Duodenal mucosa (tissue), 2 donors: ENCODE results near the gene TKFC.
"Not testable (repeated sequence)": the region's sequence is repeated elsewhere in the genome, so short reads cannot be mapped to it uniquely, and the experiment has no call there.

Source experiments
- H3K27ac ChIP-seq: one replicate; pipeline ENCODE4 v1.7.0; 2013; ENCODE audit warnings: low read depth, low read length
- H3K27me3 ChIP-seq, 2 donors: one replicate each; pipeline ENCODE4 v1.7.0; 2013; ENCODE audit warnings: low read length in 2 of 2, control low read depth in 1 of 2; ENCODE audit not compliant: insufficient read depth in 2 of 2, control insufficient read depth in 1 of 2
- H3K36me3 ChIP-seq, 2 donors: one replicate each; pipeline ENCODE4 v1.7.0; 2013; ENCODE audit warnings: low read length in 2 of 2, control low read depth in 1 of 2; ENCODE audit not compliant: insufficient read depth in 2 of 2, control insufficient read depth in 1 of 2
- H3K4me1 ChIP-seq, 2 donors: one replicate each; pipeline ENCODE4 v1.7.0; 2013; ENCODE audit warnings: low read length in 2 of 2, control low read depth in 1 of 2; ENCODE audit not compliant: insufficient read depth in 2 of 2, control insufficient read depth in 1 of 2
- H3K4me3 ChIP-seq, 2 donors: one replicate each; pipeline ENCODE4 v1.7.0; 2013; ENCODE audit warnings: low read length in 2 of 2, low read depth in 1 of 2
- H3K9ac ChIP-seq, 2 donors: one replicate each; pipeline ENCODE4 v1.7.0; 2013; ENCODE audit warnings: low read length in 2 of 2, low read depth in 1 of 2
- H3K9me3 ChIP-seq, 2 donors: one replicate each; pipeline ENCODE4 v1.7.0; 2013; ENCODE audit warnings: low read length in 2 of 2, control low read depth in 1 of 2; ENCODE audit not compliant: control insufficient read depth in 1 of 2

Gene TKFC

DNA sequence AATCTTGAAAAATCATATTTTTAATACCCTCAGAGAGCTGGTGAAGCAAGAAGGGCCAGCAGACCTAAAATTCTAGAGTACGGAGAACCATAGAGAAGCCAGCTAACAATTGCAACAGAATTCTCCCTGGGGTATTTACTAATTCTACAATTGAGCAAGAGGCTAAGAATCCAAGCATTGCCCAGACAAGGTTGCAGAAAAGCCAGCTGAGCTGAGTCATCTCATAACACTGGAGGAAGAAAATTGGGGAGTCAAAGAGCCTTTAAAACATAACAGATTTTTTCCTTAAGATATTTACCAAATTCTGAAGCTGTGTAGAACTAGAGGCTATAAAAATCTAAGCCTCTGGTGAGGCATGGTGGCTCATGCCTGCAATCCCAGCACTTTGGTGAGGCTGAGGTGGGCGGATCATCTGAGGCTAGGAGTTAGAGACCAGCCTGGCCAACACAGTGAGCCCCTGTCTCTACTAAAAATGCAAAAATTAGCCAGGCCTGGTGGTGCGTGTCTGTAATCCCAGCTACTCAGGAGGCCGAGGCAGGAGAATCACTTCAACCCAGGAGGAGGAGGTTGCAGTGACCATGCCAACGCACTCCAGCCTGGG lies 45.8 kb downstream of the TKFC start:
- no peak overlapping the region for H3K9ac ChIP-seq

DNA sequence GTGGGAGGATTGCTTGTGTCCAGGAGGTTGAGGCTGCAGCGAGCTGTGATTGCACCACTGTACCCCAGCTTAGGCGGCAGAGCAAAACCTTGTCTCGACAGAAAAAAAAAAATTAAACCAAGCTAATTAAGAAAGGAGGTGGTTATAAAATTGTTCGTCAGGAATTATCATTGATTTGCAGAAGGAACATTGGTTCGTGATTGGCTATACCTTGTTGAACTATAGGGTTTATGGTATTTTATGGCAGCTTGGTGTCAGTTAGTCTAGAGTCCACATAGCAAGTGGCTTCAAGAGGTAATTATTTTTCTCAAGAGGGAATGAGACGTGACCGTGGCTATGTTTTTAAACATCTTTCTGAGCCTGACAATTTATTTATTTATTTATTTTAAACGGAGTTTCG lies 47.9 kb downstream of the TKFC start:
- Histone ChIP-seq H3K27me3 (no peaks in the 10 kb centered on the region), H3K9ac (no peak overlapping the region), H3K9me3 (no peaks in the 10 kb centered on the region), H3K36me3 (no peaks in the 10 kb centered on the region), H3K27ac (no peak overlapping the region), H3K4me3 (no peak overlapping the region), H3K4me1 (peaks cover 14% of the 10 kb centered on the region in 2 donors)

More for the DNA sequence above, 45.8 kb downstream of the TKFC start:
- Histone ChIP-seq H3K4me1 (no peaks in the 10 kb centered on the region), H3K27ac (no peak overlapping the region), H3K4me3 (no peak overlapping the region), H3K36me3 (no peaks in the 10 kb centered on the region), H3K9me3 (no peaks in the 10 kb centered on the region), H3K27me3 (no peaks in the 10 kb centered on the region)

DNA sequence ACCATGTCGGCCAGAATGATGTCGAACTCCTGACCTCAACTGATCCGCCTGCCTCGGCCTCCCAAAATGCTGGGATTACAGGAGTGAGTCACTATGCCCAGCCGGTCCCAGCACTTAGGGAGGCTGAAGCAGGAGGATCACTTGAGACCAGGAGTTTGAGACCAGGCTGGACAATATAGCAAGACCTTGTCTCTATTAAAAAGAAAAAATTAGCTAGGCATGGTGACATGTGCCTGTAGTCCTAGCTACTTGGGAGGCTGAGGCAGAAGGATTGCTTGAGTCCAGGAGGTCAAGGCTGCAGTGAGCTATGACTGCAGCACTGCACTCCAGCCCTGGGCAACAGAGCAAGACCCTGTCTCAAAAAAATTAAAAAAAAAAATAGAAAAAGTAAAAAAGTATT lies 50.8 kb downstream of the TKFC start:
- H3K36me3 ChIP-seq, H3K9me3 ChIP-seq, H3K4me3 ChIP-seq, H3K27ac ChIP-seq, H3K9ac ChIP-seq, H3K27me3 ChIP-seq: not testable (repeated sequence)
- peaks cover 14% of the 10 kb centered on the region in 2 donors for H3K4me1 ChIP-seq

DNA sequence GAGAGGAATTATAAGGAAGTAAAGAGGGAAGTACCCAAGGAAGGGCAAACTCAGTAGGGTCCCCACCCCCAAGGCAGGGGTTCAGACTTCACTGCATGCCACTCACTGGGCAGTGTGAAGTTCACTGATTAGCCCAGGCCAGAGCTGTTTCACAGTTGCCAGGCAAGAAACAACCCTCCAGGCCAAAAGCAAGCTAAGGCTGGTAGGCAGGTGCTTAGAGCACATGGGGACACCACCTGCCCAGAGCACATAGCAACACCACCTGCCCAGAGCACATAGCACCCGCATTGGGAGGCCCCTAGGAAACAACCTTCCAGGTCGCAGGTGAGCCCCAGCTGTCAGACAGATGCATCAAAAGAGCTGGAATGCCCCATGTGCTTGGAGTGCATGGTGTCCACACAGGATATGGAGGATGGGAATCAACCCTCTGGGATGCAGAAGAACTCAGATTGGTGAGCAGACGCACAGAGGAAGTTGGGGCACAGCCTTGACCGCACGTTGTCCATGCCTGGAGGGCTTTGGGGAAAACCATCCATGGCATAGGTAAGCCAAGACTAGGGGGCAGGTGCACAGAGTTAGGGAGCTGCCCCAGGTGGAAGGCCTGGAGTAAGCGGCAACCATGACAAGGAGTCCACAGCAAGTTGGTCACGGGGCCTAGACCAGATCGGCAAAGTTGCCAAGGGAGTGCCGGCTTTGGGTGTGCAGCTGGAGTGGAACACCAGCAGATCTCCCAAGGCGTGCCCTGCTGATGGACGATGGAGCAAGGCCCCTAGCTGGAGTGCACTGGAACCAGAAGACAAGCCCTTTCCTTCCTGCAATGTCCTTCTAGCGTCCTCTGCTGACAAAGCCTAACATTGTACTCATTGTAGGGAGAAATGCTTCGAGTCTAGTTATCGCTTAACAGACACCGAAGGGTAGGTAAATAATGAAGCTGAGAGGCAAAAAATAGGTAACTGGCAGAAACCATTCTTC lies 51.5 kb downstream of the TKFC start:
- Histone ChIP-seq H3K9me3 (no peaks in the 10 kb centered on the region), H3K4me1 (peaks cover 14% of the 10 kb centered on the region in 2 donors), H3K27ac (no peak overlapping the region), H3K36me3 (no peaks in the 10 kb centered on the region), H3K9ac (no peak overlapping the region), H3K4me3 (no peak overlapping the region), H3K27me3 (no peaks in the 10 kb centered on the region)

DNA sequence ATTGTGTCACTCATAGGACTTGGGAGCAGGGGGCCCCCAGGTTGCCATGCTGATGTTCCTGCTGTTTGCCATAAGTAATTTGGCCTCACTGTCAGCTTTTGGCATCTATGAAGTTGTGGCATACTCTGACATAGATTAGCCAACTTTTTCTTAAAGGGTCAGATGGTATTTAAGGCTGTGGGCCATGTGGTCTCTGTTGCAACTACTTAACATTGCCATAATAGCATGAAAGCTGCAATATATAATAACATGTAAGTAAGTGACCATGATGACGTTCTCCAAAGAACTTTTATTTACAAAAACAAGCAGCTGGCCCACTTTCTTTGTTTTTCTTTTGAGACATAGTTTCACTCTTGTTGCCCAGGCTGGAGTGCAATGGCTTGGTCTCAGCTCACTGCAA lies 57.1 kb downstream of the TKFC start:
- Histone ChIP-seq H3K9ac (no peak overlapping the region), H3K4me3 (no peak overlapping the region), H3K36me3 (peaks cover 0 to 4% of the 10 kb centered on the region in 2 donors), H3K4me1 (peaks cover 12 to 16% of the 10 kb centered on the region in 2 donors), H3K27me3 (no peaks in the 10 kb centered on the region), H3K27ac (no peak overlapping the region), H3K9me3 (no peaks in the 10 kb centered on the region)

DNA sequence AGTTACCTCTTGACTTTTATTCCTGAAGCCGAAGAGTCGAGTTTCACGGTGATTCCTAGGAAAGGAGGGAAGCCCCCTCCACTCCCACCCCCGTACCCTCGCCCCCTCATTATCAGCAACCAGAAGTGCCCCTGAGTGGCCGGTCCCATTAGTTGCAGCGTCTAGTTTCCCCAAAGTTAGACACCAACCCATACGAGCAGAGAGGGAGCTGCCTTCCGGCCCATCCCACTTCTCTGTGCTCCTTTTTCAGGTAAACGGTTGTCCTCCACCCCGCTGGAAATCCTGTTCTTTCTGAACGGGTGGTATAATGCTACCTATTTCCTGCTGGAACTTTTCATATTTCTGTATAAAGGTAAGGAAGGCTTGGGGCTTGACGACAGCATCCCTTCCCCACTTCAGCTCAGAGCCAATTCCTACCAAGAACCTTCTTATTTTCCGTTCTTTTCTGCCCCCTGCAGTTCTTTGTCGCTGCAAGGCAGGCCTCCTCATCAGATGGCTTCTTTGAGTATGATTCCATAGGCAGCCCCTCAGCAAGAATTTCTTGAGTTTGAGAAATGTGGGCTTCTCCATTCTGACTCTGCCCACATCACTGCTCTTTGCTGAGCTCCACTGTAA lies 60.1 kb downstream of the TKFC start:
- H3K27me3 ChIP-seq = no peaks in the 10 kb centered on the region
- peaks cover 5 to 18% of the 10 kb centered on the region in 2 donors for H3K36me3 ChIP-seq
- H3K27ac ChIP-seq = no peak overlapping the region
- peak overlapping the region; percentile 90 to 93 for H3K4me3 ChIP-seq
- peaks cover 8 to 12% of the 10 kb centered on the region in 2 donors for H3K4me1 ChIP-seq
- no peaks in the 10 kb centered on the region for H3K9me3 ChIP-seq
- peak overlapping the region; percentile 82 to 85 for H3K9ac ChIP-seq
